Fibroblast of lung (primary cell): ENCODE data around the gene RPL41.

ENCODE experiments used
- EZH2 ChIP-seq: IDR thresholded peaks from 2 replicates; pipeline ENCODE4 v1.5.1; 2012; ENCODE audit warnings: low read length, control low read depth, mild to moderate bottlenecking; ENCODE audit errors: missing control alignments
- TF ChIP-seq, protein P1 (sequence below), 2 donors: IDR thresholded peaks in 1 of 2; conservative IDR thresholded peaks in 1 of 2; 1 replicate in 1 of 2; 2 replicates in 1 of 2; pipeline ENCODE4 v1.5.1; 2011 to 2012; ENCODE audit warnings: low read length in 2 of 2, control low read depth in 1 of 2, inconsistent platforms in 1 of 2, low read depth in 1 of 2, mild to moderate bottlenecking in 1 of 2

DNA sequence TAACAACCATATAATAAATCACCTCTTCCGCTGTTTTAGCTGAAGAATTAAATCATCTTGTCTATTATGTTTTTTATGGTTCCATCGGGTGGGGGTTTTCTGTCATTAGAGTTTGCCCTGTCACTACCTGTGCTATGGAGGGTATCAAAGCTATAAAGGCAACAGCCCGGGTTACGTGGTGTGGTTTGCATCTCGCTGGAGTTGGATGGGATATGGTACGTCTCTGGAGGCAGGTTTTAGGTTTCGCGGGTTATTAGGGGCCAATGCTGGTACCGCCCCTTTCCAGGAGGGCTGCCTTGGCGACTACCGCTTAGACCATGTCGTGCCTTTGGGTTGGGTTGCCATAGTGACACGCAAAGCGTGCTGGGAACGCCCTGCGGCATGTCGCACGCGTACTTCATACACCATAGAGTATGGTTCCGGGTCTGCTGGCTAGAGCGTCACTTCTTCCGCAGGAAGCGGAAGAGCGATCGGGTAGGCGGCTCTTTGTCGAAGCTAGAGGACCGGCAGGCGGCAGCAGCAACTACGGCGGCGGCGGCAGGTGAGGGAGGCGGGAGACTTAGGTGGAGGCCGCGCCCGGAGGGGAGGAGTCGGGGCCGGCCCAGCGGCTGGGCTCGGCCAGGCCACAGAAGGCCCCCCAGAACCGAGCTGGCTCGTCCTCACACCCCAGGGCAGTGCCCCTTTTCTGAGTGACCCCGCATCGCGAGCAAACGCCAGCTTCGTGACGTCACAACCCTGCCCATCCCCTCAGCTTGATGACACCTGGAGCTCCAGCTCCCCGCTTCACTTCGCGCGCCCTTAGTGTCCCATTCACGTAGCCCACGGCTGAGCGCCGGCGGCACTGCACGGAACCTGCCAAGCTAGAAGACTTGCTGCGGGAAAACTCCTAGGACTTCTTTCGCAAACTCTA, 1.6 kb downstream of the RPL41 start, which contains the start of gene ZC3H10:
- TF ChIP-seq, protein P1, sequence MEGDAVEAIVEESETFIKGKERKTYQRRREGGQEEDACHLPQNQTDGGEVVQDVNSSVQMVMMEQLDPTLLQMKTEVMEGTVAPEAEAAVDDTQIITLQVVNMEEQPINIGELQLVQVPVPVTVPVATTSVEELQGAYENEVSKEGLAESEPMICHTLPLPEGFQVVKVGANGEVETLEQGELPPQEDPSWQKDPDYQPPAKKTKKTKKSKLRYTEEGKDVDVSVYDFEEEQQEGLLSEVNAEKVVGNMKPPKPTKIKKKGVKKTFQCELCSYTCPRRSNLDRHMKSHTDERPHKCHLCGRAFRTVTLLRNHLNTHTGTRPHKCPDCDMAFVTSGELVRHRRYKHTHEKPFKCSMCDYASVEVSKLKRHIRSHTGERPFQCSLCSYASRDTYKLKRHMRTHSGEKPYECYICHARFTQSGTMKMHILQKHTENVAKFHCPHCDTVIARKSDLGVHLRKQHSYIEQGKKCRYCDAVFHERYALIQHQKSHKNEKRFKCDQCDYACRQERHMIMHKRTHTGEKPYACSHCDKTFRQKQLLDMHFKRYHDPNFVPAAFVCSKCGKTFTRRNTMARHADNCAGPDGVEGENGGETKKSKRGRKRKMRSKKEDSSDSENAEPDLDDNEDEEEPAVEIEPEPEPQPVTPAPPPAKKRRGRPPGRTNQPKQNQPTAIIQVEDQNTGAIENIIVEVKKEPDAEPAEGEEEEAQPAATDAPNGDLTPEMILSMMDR (conservative IDR thresholded peaks at IDR 0.05 in 1 of 2, IDR thresholded peaks at IDR 0.05 in 1 of 2; ENCODE audit: low read depth in 1 of 2, low read length in 2 of 2) = peak; percentile 44 to 57
- no peak for TF ChIP-seq EZH2
